K562 (cell line): ENCODE results near the gene OBSCN. TPM values are rescaled to one million over a fixed set of nuclear protein-coding genes. Genes with fewer than 3 reads are reported as not detected.

Experiments
- DMBX1 ChIP-seq: fragments of 250-450 bp; sonication (Bioruptor Pico); IDR thresholded peaks from 2 replicates; pipeline ENCODE4 v1.8.0; 2022; ENCODE audit warnings: inconsistent platforms, mild to moderate bottlenecking, moderate library complexity, borderline replicate concordance
- NFXL1 ChIP-seq: fragments of 450-650 bp; formaldehyde crosslinking; IDR thresholded peaks from 2 replicates; pipeline ENCODE4 v1.4.0; 2021; ENCODE audit warnings: mild to moderate bottlenecking
- SAFB ChIP-seq: fragments of 200-400 bp; formaldehyde crosslinking; IDR thresholded peaks from 2 replicates; pipeline ENCODE4 v1.6.1; 2017; ENCODE audit warnings: low read depth, low read length, borderline replicate concordance
- SNIP1 ChIP-seq: fragments of 450-650 bp; IDR thresholded peaks from 2 replicates; pipeline ENCODE4 v1.7.1; 2017; ENCODE audit warnings: low read depth, mild to moderate bottlenecking
- ZNF184 ChIP-seq: sonication (generic); formaldehyde crosslinking; IDR thresholded peaks from 2 replicates; pipeline ENCODE4 v1.5.0; 2020; ENCODE audit warnings: missing genetic modification reagents
- polyA plus RNA-seq, 8 experiments: library from polyadenylated mRNA; depleted of rRNA in 4 of 8; stranded (reverse) in 5 of 8; unstranded in 3 of 8; fragments of >200 nt; fragmentation: Nextera tagmentation in 2 of 8; fragmentation: Illumina TruSeq in 1 of 8; extraction: Ambion mirVana in 2 of 8; extraction: Trizol in 1 of 8; gene quantifications; 2 replicates each; pipeline versions ENCODE4 v1.2.1 to v1.2.3, GENCODE V29; 2011 to 2014; ENCODE audit warnings: inconsistent platforms in 1 of 8, missing spikeins in 1 of 8
- total RNA-seq, 7 experiments: library from RNA; depleted of rRNA in 6 of 7; stranded (reverse); fragments of >200 nt in 6 of 7; fragmentation: Illumina TruSeq in 2 of 7; extraction: Trizol in 2 of 7; gene quantifications; 2 replicates each; pipeline versions ENCODE4 v1.2.1 to v1.2.3, GENCODE V29; 2011 to 2021; ENCODE audit warnings: low replicate concordance in 1 of 7
- TF ChIP-seq, protein P1 (sequence below), 2 experiments: fragments of 450-650 bp in 1 of 2; sonication (generic) in 1 of 2; formaldehyde crosslinking in 1 of 2; IDR thresholded peaks; 2 replicates each; pipeline versions ENCODE4 v1.7.1 to v1.9.0; 2016 to 2022; ENCODE audit warnings: inconsistent platforms in 1 of 2, mild to moderate bottlenecking in 1 of 2, missing genetic modification reagents in 1 of 2

Gene OBSCN
- total and polyA plus RNA-seq, 9 of the 15 experiments (the other 6 are each of a cell fraction or from before 2014, with no cell fraction given) = 0.18 to 19.7 (median 3.6) TPM

DNA sequence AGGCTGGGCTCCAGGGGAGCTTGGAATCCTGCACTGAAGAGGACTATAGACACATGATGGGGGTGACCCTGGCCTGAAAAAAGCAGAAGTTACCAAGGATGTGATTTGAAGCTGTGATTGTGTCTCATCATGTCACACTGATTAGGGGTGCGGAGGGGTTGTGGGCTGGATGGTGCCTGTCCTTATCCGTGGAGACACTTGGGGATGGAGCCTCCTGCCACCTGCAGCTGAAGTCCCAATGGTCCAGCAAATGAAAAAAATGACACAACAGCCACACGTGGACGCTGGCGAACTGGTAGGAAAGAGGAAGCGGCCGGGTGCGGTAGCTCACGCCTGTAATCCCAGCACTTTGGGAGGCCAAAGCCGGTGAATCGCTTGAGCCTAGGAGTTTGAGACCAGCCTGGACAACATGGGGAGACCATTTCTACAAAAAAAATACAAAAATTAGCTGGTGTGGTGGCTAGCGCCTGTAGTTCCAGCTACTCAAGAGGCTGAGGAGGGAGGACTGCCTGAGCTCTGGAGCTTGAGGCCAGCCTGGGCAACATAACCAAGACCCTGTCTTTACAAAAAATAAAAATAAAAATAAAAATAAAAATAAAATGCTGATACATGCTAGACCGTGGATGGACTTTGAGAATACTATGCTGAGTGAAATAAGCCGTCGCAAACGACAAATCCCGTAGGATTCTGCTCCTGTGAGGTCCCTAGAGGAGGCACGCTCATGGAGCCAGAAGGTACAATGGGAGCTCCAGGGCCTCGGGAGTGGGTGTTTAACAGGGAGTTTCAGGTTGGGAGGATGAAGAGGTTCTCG is 43.1 kb upstream of the OBSCN start (continued):
- TF ChIP-seq, protein P1, sequence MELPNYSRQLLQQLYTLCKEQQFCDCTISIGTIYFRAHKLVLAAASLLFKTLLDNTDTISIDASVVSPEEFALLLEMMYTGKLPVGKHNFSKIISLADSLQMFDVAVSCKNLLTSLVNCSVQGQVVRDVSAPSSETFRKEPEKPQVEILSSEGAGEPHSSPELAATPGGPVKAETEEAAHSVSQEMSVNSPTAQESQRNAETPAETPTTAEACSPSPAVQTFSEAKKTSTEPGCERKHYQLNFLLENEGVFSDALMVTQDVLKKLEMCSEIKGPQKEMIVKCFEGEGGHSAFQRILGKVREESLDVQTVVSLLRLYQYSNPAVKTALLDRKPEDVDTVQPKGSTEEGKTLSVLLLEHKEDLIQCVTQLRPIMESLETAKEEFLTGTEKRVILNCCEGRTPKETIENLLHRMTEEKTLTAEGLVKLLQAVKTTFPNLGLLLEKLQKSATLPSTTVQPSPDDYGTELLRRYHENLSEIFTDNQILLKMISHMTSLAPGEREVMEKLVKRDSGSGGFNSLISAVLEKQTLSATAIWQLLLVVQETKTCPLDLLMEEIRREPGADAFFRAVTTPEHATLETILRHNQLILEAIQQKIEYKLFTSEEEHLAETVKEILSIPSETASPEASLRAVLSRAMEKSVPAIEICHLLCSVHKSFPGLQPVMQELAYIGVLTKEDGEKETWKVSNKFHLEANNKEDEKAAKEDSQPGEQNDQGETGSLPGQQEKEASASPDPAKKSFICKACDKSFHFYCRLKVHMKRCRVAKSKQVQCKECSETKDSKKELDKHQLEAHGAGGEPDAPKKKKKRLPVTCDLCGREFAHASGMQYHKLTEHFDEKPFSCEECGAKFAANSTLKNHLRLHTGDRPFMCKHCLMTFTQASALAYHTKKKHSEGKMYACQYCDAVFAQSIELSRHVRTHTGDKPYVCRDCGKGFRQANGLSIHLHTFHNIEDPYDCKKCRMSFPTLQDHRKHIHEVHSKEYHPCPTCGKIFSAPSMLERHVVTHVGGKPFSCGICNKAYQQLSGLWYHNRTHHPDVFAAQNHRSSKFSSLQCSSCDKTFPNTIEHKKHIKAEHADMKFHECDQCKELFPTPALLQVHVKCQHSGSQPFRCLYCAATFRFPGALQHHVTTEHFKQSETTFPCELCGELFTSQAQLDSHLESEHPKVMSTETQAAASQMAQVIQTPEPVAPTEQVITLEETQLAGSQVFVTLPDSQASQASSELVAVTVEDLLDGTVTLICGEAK (IDR thresholded peaks at IDR 0.05) = 0 out of 2 replicates have a peak, but pooled peaks have one; percentile 43
- TF ChIP-seq, protein P1 (CRISPR knock-in tag; IDR thresholded peaks at IDR 0.05) = no peak
- TF ChIP-seq SNIP1 (no peak), NFXL1 (CRISPR knock-in tag) (no peak), ZNF184 (CRISPR knock-in tag) (no peak), DMBX1 (CRISPR knock-in tag) (0 out of 2 replicates have a peak, but pooled peaks have one; percentile 43), SAFB (no peak)
